22Rv1 (cell line): ENCODE results near the gene GRAP2.

Experiments
- H3K27ac ChIP-seq: fragments of 450-650 bp; 2 replicates; pipeline ENCODE4 v1.5.1; 2017
- ZFX ChIP-seq: fragments of 450-650 bp; IDR thresholded peaks from 2 replicates; pipeline ENCODE4 v1.6.1; 2017; ENCODE audit warnings: antibody characterized with exemption, borderline replicate concordance
- TF ChIP-seq, protein P1 (sequence below): fragments of 450-650 bp; IDR thresholded peaks from 2 replicates; pipeline ENCODE4 v1.5.1; 2017; ENCODE audit warnings: mild to moderate bottlenecking

The GRAP2 gene

DNA sequence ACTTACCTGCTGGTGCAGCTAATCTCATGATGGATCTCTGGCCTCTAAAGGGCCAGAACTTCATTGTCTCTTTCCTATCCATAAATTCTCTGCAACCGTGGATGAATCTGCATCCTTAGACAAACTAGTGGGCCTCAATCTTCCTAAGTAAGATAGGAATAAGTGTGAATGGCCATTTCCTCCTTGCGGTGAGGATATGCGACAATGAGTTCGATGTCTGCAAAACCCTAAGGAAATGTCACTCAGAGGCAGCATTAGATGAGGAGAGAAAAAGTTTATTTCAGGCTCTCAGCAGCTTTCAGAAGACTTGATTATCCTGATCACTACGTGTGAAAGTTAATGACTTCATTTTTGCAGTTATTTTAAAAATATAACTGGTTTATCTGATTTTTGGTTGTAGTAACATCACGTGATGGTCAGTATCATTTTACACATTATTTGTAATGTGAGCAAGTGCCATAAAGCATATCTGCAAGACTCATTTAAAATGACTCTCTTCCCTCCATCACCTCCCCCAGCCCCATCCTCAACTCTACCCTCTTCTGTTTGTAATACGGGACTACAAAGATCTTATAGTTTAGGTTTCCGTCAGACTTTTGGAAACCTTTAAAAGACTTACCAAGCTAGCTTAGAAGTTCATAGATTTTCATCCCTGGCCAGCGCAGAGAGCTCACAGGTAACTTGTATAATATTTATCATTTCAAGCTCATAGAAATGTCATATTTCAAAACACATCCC lies 10.2 kb downstream of the GRAP2 start:
- no peak overlapping the region for H3K27ac ChIP-seq
- no peak for TF ChIP-seq ZFX
- TF ChIP-seq, protein P1, sequence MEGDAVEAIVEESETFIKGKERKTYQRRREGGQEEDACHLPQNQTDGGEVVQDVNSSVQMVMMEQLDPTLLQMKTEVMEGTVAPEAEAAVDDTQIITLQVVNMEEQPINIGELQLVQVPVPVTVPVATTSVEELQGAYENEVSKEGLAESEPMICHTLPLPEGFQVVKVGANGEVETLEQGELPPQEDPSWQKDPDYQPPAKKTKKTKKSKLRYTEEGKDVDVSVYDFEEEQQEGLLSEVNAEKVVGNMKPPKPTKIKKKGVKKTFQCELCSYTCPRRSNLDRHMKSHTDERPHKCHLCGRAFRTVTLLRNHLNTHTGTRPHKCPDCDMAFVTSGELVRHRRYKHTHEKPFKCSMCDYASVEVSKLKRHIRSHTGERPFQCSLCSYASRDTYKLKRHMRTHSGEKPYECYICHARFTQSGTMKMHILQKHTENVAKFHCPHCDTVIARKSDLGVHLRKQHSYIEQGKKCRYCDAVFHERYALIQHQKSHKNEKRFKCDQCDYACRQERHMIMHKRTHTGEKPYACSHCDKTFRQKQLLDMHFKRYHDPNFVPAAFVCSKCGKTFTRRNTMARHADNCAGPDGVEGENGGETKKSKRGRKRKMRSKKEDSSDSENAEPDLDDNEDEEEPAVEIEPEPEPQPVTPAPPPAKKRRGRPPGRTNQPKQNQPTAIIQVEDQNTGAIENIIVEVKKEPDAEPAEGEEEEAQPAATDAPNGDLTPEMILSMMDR, result no peak

DNA sequence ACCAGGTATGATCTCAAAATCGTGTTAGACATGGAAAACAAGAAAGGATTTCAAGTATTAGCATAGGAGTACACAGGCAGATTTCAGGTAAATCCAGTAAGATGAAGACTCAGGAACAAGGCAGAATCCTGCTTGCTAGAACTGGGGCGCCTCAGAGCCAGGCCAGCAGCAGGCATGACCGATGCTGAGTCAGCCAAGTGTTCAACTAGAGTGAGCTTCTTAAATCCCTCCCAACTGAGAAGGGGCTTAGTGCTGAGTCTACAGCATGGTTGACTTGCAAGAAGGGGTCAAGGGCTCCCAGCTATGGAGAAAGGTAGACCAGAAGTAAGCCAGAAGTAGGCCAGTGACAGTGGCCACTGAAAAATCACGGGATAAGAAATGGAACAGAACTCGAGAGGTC lies 12.4 kb downstream of the GRAP2 start:
- H3K27ac ChIP-seq, result no peak overlapping the region
- TF ChIP-seq, protein P1, result no peak
- no peak for TF ChIP-seq ZFX

DNA sequence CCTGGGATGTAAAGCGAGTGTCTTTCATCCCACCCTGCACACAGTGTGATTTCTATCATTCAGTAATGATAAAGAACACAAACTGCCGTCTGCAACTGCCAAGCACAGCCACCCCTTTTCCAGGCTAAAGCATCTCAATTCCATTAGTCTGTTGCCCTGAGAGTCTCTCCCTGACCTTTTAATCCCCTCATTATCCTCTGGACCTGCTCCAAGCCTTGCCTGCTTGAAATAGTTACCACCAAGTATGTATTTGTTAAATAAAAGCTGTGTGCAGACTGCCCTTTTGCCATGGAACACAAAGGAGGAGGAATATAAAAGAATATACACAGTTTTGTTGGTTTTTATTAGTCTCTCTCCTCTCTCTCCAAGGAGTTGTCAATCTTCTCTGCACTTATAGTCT lies 13.0 kb downstream of the GRAP2 start:
- H3K27ac ChIP-seq, result no peak overlapping the region
- no peak for TF ChIP-seq ZFX
- TF ChIP-seq, protein P1, result no peak

DNA sequence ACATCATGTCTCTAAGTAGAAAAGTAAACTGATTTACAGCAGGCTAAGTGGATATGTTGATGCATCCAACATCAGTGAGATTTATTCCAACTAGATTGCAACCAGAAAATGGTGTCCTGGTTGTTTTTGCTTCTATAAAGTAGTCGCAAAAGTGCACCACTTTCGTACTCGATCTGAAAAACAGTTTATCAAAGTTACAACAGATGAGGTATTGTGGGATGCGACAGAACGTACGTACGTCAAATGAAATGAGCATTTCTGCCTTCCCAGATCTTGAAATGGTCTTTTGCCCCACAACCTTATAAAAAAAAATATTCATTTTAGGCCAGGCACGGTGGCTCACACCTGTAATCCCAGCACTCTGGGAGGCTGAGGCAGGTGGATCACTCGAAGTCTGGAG lies 13.7 kb downstream of the GRAP2 start:
- no peak overlapping the region for H3K27ac ChIP-seq
- TF ChIP-seq ZFX, result no peak
- TF ChIP-seq, protein P1, result no peak

DNA sequence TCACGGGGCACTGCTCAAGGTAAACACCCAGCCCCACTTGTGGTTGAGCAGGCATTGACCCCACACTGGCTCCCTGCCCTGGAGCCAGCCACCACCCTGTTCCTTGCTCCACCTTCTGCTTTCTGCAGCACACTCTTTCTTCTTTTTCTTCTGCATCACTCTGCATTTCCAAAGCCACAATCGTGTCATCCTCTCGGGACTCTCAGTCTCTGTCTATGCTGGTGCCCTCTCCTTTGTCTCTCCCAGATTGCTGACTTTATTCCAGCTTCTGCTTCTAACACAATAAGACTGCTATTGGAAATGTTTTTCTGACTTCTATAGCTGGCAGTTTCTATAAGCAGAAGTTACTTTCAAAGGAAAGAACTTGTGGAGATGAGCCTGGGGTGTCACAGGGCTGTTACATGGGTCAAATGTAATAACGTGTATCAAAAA lies 14.4 kb downstream of the GRAP2 start:
- no peak overlapping the region for H3K27ac ChIP-seq
- TF ChIP-seq, protein P1, result no peak
- no peak for TF ChIP-seq ZFX

DNA sequence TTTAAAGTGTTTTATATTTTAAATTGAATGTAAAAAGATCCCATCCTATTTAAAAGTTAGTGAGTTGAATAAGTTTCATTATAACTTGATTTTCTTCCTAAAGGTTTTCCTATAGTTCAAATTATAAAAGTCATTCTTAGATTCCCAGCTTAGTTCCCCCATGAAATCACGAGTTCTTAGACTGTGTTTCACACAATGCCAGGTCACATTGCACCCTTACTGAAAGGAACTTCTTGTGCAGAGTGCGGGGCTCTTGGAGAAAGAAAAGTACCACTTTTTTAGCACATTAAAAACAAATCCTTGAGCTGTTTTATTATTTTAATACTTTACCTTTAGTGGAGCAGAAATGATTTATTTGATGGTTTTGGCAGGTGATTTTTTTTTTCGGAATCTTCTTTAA lies 15.6 kb downstream of the GRAP2 start:
- TF ChIP-seq, protein P1, result no peak
- TF ChIP-seq ZFX, result no peak
- no peak overlapping the region for H3K27ac ChIP-seq

DNA sequence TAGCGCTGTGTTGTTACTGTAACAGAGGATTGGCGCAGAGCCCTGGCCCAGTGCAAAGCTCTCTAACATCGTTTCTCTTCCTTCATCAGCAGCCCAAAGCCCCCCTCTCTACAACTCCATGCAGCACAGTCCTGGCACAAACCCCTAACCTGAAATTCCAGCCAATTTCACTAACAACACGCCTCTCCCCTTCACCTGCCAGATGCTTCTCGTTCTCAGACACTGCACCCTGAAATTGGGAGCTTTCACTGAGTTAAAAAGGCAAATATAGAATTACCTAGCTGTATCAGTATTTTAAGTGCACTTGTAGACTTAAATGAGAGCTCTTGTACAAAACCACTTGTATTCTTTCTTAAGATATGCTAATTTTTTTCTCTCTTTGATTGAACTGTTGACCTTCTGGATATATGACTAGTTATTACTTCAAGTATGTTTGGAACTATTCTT lies 16.3 kb downstream of the GRAP2 start:
- TF ChIP-seq ZFX, result no peak
- TF ChIP-seq, protein P1, result no peak

More for the DNA sequence above, 16.3 kb downstream of the GRAP2 start:
- no peak overlapping the region for H3K27ac ChIP-seq
